Stimulated activated CD8-positive, alpha-beta memory T cell treated with anti-CD3 and anti-CD28 coated beads, Interleukin-15, amount 100 ng/mL, for 48 hours (primary cell): ENCODE results near the gene ABLIM2.
"Not testable (repeated sequence)": the region's sequence is repeated elsewhere in the genome, so short reads cannot be mapped to it uniquely, and the experiment has no call there.

Source experiments
- DNase-seq, 2 donors: peaks; one replicate each; pipeline ENCODE4 v3.0.0-alpha.2; 2020; ENCODE audit warnings: low read depth in 2 of 2

ABLIM2 gene

GRCh38 chr4:8157496-8157895 is 1.1 kb downstream of the ABLIM2 start:
- DNase-seq, result no peak

- DNase-seq, result no peak
Observed at GRCh38 chr4:8156617-8157016, 2.0 kb downstream of the ABLIM2 start.

GRCh38 chr4:8155660-8156421 is 2.8 kb downstream of the ABLIM2 start:
- no peak for DNase-seq

GRCh38 chr4:8155048-8155447 is 3.6 kb downstream of the ABLIM2 start:
- DNase-seq, result no peak

GRCh38 chr4:8153441-8153840 is 5.2 kb downstream of the ABLIM2 start:
- no peak for DNase-seq

GRCh38 chr4:8152865-8153257 is 5.8 kb downstream of the ABLIM2 start:
- no peak for DNase-seq

GRCh38 chr4:8152090-8152864 is 6.3 kb downstream of the ABLIM2 start:
- no peak for DNase-seq

- DNase-seq, result no peak
Observed at GRCh38 chr4:8151165-8151650, 7.4 kb downstream of the ABLIM2 start.

GRCh38 chr4:8150152-8151090 is 8.2 kb downstream of the ABLIM2 start:
- DNase-seq, result no peak

GRCh38 chr4:8149664-8150063 is 8.9 kb downstream of the ABLIM2 start:
- DNase-seq, result no peak

- DNase-seq, result no peak
Observed at GRCh38 chr4:8148785-8149435, 9.7 kb downstream of the ABLIM2 start.

- DNase-seq, result no peak
Observed at GRCh38 chr4:8148159-8148558, 10.5 kb downstream of the ABLIM2 start.

GRCh38 chr4:8147231-8147970 is 11.2 kb downstream of the ABLIM2 start:
- no peak for DNase-seq

GRCh38 chr4:8146157-8146556 is 12.5 kb downstream of the ABLIM2 start:
- DNase-seq, result no peak

GRCh38 chr4:8144359-8144758 is 14.3 kb downstream of the ABLIM2 start:
- DNase-seq, result no peak

GRCh38 chr4:8143392-8144140 is 15.0 kb downstream of the ABLIM2 start:
- no peak for DNase-seq

- DNase-seq, result no peak
Observed at GRCh38 chr4:8142556-8142955, 16.1 kb downstream of the ABLIM2 start.

GRCh38 chr4:8141935-8142334 is 16.7 kb downstream of the ABLIM2 start:
- DNase-seq, result no peak

GRCh38 chr4:8140915-8141314 is 17.7 kb downstream of the ABLIM2 start:
- no peak for DNase-seq

GRCh38 chr4:8139726-8140125 is 18.9 kb downstream of the ABLIM2 start:
- DNase-seq, result not testable (repeated sequence)
